SU-DHL-6 (cell line): ENCODE data around the gene DNMBP.

Experiments used
- EZH2phosphoT487 ChIP-seq: fragments of 200-600 bp; sonication (generic), shearing (Covaris generic); conservative IDR thresholded peaks from 2 replicates; pipeline ENCODE4 v1.6.1; 2018; ENCODE audit warnings: mild to moderate bottlenecking, antibody characterized with exemption, low read length, moderate library complexity, mixed read lengths
- TF ChIP-seq, protein P1 (sequence below): fragments of 200-600 bp; sonication (generic); IDR thresholded peaks from one replicate; pipeline ENCODE4 v1.5.1; 2017; ENCODE audit warnings: antibody characterized with exemption, mild to moderate bottlenecking, low read length, moderate library complexity; ENCODE audit not compliant: insufficient read depth, poor library complexity, severe bottlenecking

DNA sequence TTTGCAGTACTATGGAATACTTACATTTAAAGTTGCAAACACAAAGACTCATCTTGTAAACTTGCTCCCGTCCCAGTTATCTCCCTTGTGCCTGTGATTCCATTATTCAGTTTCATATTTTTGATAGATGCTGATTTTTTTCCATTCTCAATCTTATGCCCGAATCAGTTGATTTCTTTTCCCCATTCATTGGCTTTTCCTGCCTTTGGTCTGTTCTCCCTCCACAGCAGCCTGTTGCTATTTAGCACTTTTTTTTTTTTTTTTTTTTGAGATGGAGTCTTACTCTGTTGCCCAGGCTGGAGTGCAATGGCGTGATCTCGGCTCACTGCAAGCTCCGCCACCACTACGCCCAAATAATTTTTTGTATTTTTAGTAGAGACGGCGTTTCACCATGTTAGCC is 149.3 kb downstream of the DNMBP start:
- TF ChIP-seq, protein P1, sequence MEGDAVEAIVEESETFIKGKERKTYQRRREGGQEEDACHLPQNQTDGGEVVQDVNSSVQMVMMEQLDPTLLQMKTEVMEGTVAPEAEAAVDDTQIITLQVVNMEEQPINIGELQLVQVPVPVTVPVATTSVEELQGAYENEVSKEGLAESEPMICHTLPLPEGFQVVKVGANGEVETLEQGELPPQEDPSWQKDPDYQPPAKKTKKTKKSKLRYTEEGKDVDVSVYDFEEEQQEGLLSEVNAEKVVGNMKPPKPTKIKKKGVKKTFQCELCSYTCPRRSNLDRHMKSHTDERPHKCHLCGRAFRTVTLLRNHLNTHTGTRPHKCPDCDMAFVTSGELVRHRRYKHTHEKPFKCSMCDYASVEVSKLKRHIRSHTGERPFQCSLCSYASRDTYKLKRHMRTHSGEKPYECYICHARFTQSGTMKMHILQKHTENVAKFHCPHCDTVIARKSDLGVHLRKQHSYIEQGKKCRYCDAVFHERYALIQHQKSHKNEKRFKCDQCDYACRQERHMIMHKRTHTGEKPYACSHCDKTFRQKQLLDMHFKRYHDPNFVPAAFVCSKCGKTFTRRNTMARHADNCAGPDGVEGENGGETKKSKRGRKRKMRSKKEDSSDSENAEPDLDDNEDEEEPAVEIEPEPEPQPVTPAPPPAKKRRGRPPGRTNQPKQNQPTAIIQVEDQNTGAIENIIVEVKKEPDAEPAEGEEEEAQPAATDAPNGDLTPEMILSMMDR: no peak
- TF ChIP-seq EZH2phosphoT487: no peak
